Measurements from ENCODE around the gene HENMT1.

The HENMT1 gene

DNA sequence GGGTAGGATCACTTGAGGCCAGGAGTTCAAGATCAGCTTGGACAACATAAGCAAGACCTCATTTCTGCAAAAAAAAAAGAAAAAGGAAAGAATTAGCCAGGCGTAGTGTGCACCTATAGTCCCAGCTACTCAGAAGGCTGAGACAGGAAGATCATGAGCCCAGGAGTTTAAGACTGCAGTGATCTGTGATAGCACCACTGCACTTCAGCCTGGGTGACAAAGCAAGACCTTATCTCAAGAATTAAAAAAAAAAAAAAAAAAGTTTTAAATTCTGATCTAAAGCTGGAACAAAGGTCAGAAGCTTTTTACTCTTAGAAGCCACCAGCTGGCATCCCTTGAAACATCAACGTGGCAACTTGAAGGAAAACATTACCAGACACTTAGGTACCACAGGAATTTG lies 45.3 kb downstream of the HENMT1 start:
- Histone ChIP-seq H3K27ac (ENCODE audit: low read depth, low read length) (no peak overlapping the region), H3K27me3 (ENCODE audit: insufficient read depth, low read length, poor library complexity) (no peaks in the 10 kb centered on the region), H2BK15ac (replicated peaks; ENCODE audit: low read depth) (no peak overlapping the region), H3K4me1 (ENCODE audit: control insufficient read depth, low read depth, low read length) (no peaks in the 10 kb centered on the region), H3K18ac (ENCODE audit: low read length) (no peak overlapping the region), H3K23ac (ENCODE audit: low read length) (no peak overlapping the region), H3K79me2 (ENCODE audit: control insufficient read depth, insufficient read depth, low read length) (no peaks in the 10 kb centered on the region), H3K4me2 (ENCODE audit: low read length) (no peak overlapping the region), H3K36me3 (ENCODE audit: control insufficient read depth, insufficient read depth, low read length) (no peaks in the 10 kb centered on the region), H4K8ac (ENCODE audit: low read depth, low read length) (no peak overlapping the region), H4K5ac (ENCODE audit: low read length) (no peak overlapping the region), H3K56ac (ENCODE audit: low read length) (no peak overlapping the region), H3K9ac (ENCODE audit: low read length) (no peak overlapping the region), H2BK120ac (ENCODE audit: low read depth, low read length) (no peak overlapping the region), H3K4me3 (ENCODE audit: low read length) (no peak overlapping the region), H3K4ac (ENCODE audit: low read depth, low read length) (no peak overlapping the region), H2BK5ac (ENCODE audit: low read length) (no peak overlapping the region), H3K79me1 (ENCODE audit: low read length) (no peaks in the 10 kb centered on the region), H2AK5ac (ENCODE audit: low read length) (no peak overlapping the region)
- DNase-seq: no peak
- WGBS (ENCODE audit: extremely low coverage, insufficient coverage, low lambda C conversion rate): no CpG with 5 or more reads among the region's 2 CpGs

GRCh38 chr1:108612496-108612895 lies 48.4 kb downstream of the HENMT1 start:
- Histone ChIP-seq H3K18ac (ENCODE audit: low read length) (no peak overlapping the region), H2BK120ac (ENCODE audit: low read depth, low read length) (no peak overlapping the region), H2BK15ac (replicated peaks; ENCODE audit: low read depth) (no peak overlapping the region), H3K9ac (ENCODE audit: low read length) (no peak overlapping the region), H3K56ac (ENCODE audit: low read length) (no peak overlapping the region), H3K4me2 (ENCODE audit: low read length) (no peak overlapping the region), H3K27ac (ENCODE audit: low read depth, low read length) (no peak overlapping the region), H3K27me3 (ENCODE audit: insufficient read depth, low read length, poor library complexity) (no peaks in the 10 kb centered on the region), H2AK5ac (ENCODE audit: low read length) (no peak overlapping the region), H4K5ac (ENCODE audit: low read length) (no peak overlapping the region), H3K4me3 (ENCODE audit: low read length) (no peak overlapping the region), H3K4ac (ENCODE audit: low read depth, low read length) (no peak overlapping the region), H3K79me2 (ENCODE audit: control insufficient read depth, insufficient read depth, low read length) (no peaks in the 10 kb centered on the region), H4K8ac (ENCODE audit: low read depth, low read length) (no peak overlapping the region), H3K23ac (ENCODE audit: low read length) (no peak overlapping the region), H2BK5ac (ENCODE audit: low read length) (no peak overlapping the region), H3K4me1 (ENCODE audit: control insufficient read depth, low read depth, low read length) (no peaks in the 10 kb centered on the region), H3K79me1 (ENCODE audit: low read length) (no peaks in the 10 kb centered on the region), H3K36me3 (ENCODE audit: control insufficient read depth, insufficient read depth, low read length) (no peaks in the 10 kb centered on the region)
- DNase-seq: no peak
- 100% methylated on average over 2 of the region's 5 CpGs for WGBS (ENCODE audit: extremely low coverage, insufficient coverage, low lambda C conversion rate)

DNA sequence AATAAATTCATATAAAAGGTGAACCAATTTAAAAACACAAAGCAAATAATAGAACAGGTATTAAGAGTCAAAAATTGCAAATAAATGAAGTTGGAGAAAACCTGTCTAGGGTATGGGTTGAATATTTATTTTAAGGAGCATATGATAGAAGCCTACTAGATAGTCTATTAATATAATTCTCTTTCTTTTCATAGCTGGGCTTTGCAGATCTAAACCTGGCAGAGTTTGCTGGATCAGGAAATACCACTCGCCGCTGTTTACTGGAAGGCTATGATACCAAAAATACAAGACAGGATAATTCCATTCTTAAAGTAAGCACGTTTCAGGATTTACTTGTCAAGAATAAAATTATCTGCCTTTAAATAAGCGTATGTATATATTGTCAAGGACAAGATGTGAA lies 48.9 kb downstream of the HENMT1 start:
- WGBS (ENCODE audit: extremely low coverage, insufficient coverage, low lambda C conversion rate): no CpG with 5 or more reads among the region's 4 CpGs
- Histone ChIP-seq H3K79me1 (ENCODE audit: low read length) (no peaks in the 10 kb centered on the region), H2BK5ac (ENCODE audit: low read length) (no peak overlapping the region), H3K4me3 (ENCODE audit: low read length) (no peak overlapping the region), H3K4me2 (ENCODE audit: low read length) (no peak overlapping the region), H3K18ac (ENCODE audit: low read length) (no peak overlapping the region), H2AK5ac (ENCODE audit: low read length) (no peak overlapping the region), H2BK120ac (ENCODE audit: low read depth, low read length) (no peak overlapping the region), H3K36me3 (ENCODE audit: control insufficient read depth, insufficient read depth, low read length) (no peaks in the 10 kb centered on the region), H4K8ac (ENCODE audit: low read depth, low read length) (no peak overlapping the region), H3K9ac (ENCODE audit: low read length) (no peak overlapping the region), H4K5ac (ENCODE audit: low read length) (no peak overlapping the region), H3K79me2 (ENCODE audit: control insufficient read depth, insufficient read depth, low read length) (no peaks in the 10 kb centered on the region), H3K4me1 (ENCODE audit: control insufficient read depth, low read depth, low read length) (no peaks in the 10 kb centered on the region), H3K4ac (ENCODE audit: low read depth, low read length) (no peak overlapping the region), H3K27me3 (ENCODE audit: insufficient read depth, low read length, poor library complexity) (no peaks in the 10 kb centered on the region), H3K56ac (ENCODE audit: low read length) (no peak overlapping the region), H2BK15ac (replicated peaks; ENCODE audit: low read depth) (no peak overlapping the region), H3K27ac (ENCODE audit: low read depth, low read length) (no peak overlapping the region), H3K23ac (ENCODE audit: low read length) (no peak overlapping the region)
- DNase-seq: no peak

GRCh38 chr1:108610073-108610472 lies 50.8 kb downstream of the HENMT1 start:
- Histone ChIP-seq H3K4ac (ENCODE audit: low read depth, low read length) (no peak overlapping the region), H3K79me1 (ENCODE audit: low read length) (no peaks in the 10 kb centered on the region), H2BK15ac (replicated peaks; ENCODE audit: low read depth) (no peak overlapping the region), H3K27me3 (ENCODE audit: insufficient read depth, low read length, poor library complexity) (no peaks in the 10 kb centered on the region), H3K79me2 (ENCODE audit: control insufficient read depth, insufficient read depth, low read length) (no peaks in the 10 kb centered on the region), H2BK5ac (ENCODE audit: low read length) (no peak overlapping the region), H3K4me3 (ENCODE audit: low read length) (no peak overlapping the region), H3K36me3 (ENCODE audit: control insufficient read depth, insufficient read depth, low read length) (no peaks in the 10 kb centered on the region), H3K56ac (ENCODE audit: low read length) (no peak overlapping the region), H3K18ac (ENCODE audit: low read length) (no peak overlapping the region), H4K5ac (ENCODE audit: low read length) (no peak overlapping the region), H2BK120ac (ENCODE audit: low read depth, low read length) (no peak overlapping the region), H3K4me2 (ENCODE audit: low read length) (no peak overlapping the region), H3K27ac (ENCODE audit: low read depth, low read length) (no peak overlapping the region), H4K8ac (ENCODE audit: low read depth, low read length) (no peak overlapping the region), H3K4me1 (ENCODE audit: control insufficient read depth, low read depth, low read length) (no peaks in the 10 kb centered on the region), H2AK5ac (ENCODE audit: low read length) (no peak overlapping the region), H3K9ac (ENCODE audit: low read length) (no peak overlapping the region), H3K23ac (ENCODE audit: low read length) (no peak overlapping the region)
- DNase-seq: no peak
- WGBS (ENCODE audit: extremely low coverage, insufficient coverage, low lambda C conversion rate): no CpG with 5 or more reads among the region's 2 CpGs

DNA sequence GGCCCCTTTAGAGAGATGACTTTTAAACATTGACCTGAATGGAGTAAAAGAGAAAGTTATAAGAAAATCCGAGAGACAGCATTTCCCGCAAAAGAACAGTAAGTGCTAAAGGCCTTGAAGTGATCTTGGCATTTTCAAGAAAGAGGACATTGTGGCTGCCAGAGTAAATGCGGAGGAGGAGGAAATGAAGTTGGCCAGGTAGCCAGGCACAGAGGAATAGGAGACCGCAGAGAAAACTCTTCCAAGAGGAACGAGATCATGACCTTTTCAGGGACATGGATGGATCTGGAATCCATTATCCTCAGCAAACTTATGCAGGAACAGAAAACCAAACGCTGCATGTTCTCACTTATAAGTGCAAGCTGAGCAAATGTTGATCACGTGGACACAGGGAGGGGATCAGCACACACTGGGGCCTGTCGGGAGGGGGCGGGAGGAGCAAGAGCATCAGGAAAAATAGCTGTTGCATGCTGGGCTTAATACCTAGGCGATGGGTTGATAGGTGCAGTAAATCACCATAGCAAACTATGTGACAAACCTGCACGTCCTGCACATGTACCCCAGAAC lies 51.3 kb downstream of the HENMT1 start:
- H3K79me2 ChIP-seq (ENCODE audit: control insufficient read depth, insufficient read depth, low read length): no peaks in the 10 kb centered on the region
- H3K23ac ChIP-seq (ENCODE audit: low read length): no peak overlapping the region
- no peak overlapping the region for H3K4ac ChIP-seq (ENCODE audit: low read depth, low read length)
- no peak overlapping the region for H3K4me3 ChIP-seq (ENCODE audit: low read length)
- no peaks in the 10 kb centered on the region for H3K27me3 ChIP-seq (ENCODE audit: insufficient read depth, low read length, poor library complexity)
- no peak overlapping the region for H2BK5ac ChIP-seq (ENCODE audit: low read length)
- H3K56ac ChIP-seq (ENCODE audit: low read length): no peak overlapping the region
- H4K5ac ChIP-seq (ENCODE audit: low read length): no peak overlapping the region
- H2AK5ac ChIP-seq (ENCODE audit: low read length): no peak overlapping the region
- H3K36me3 ChIP-seq (ENCODE audit: control insufficient read depth, insufficient read depth, low read length): no peaks in the 10 kb centered on the region
- no peaks in the 10 kb centered on the region for H3K4me1 ChIP-seq (ENCODE audit: control insufficient read depth, low read depth, low read length)
- H2BK15ac ChIP-seq (replicated peaks; ENCODE audit: low read depth): no peak overlapping the region
- H3K27ac ChIP-seq (ENCODE audit: low read depth, low read length): no peak overlapping the region
- H3K18ac ChIP-seq (ENCODE audit: low read length): no peak overlapping the region
- no peak overlapping the region for H3K4me2 ChIP-seq (ENCODE audit: low read length)
- H2BK120ac ChIP-seq (ENCODE audit: low read depth, low read length): no peak overlapping the region
- H4K8ac ChIP-seq (ENCODE audit: low read depth, low read length): no peak overlapping the region
- no peak overlapping the region for H3K9ac ChIP-seq (ENCODE audit: low read length)
- DNase-seq: no peak
- no peaks in the 10 kb centered on the region for H3K79me1 ChIP-seq (ENCODE audit: low read length)
- no CpG with 5 or more reads among the region's 11 CpGs for WGBS (ENCODE audit: extremely low coverage, insufficient coverage, low lambda C conversion rate)

- H3K79me2 ChIP-seq (ENCODE audit: control insufficient read depth, insufficient read depth, low read length): no peaks in the 10 kb centered on the region
- H3K36me3 ChIP-seq (ENCODE audit: control insufficient read depth, insufficient read depth, low read length): no peaks in the 10 kb centered on the region
- no peak overlapping the region for H3K23ac ChIP-seq (ENCODE audit: low read length)
- no peak overlapping the region for H3K9ac ChIP-seq (ENCODE audit: low read length)
- no peak overlapping the region for H2AK5ac ChIP-seq (ENCODE audit: low read length)
- H4K8ac ChIP-seq (ENCODE audit: low read depth, low read length): no peak overlapping the region
- H2BK120ac ChIP-seq (ENCODE audit: low read depth, low read length): no peak overlapping the region
- H3K56ac ChIP-seq (ENCODE audit: low read length): no peak overlapping the region
- no peak overlapping the region for H4K5ac ChIP-seq (ENCODE audit: low read length)
- no peak overlapping the region for H2BK15ac ChIP-seq (replicated peaks; ENCODE audit: low read depth)
- H3K4me1 ChIP-seq (ENCODE audit: control insufficient read depth, low read depth, low read length): no peaks in the 10 kb centered on the region
- H3K4ac ChIP-seq (ENCODE audit: low read depth, low read length): no peak overlapping the region
- no peak overlapping the region for H3K4me3 ChIP-seq (ENCODE audit: low read length)
- H2BK5ac ChIP-seq (ENCODE audit: low read length): no peak overlapping the region
- no peaks in the 10 kb centered on the region for H3K27me3 ChIP-seq (ENCODE audit: insufficient read depth, low read length, poor library complexity)
- no peak overlapping the region for H3K27ac ChIP-seq (ENCODE audit: low read depth, low read length)
- no peak overlapping the region for H3K4me2 ChIP-seq (ENCODE audit: low read length)
- H3K79me1 ChIP-seq (ENCODE audit: low read length): no peaks in the 10 kb centered on the region
- H3K18ac ChIP-seq (ENCODE audit: low read length): no peak overlapping the region
- DNase-seq: no peak
These were observed 54.4 kb downstream of the HENMT1 start for GRCh38 chr1:108606478-108606877.

All from mesendoderm (in vitro differentiated cells).